CD4-positive, alpha-beta T cell treated with Interleukin-10 for 1 hour (primary cell): Measurements from ENCODE around the gene NBEA.

Experiments
- DNase-seq: peaks from one replicate; pipeline ENCODE4 v3.0.0-alpha.2; 2020

NBEA gene

GRCh38 chr13:35411059-35411744 is 469.1 kb downstream of the NBEA start:
- no peak for DNase-seq

- DNase-seq: no peak
Observed at GRCh38 chr13:35448465-35448864, 506.4 kb downstream of the NBEA start.

GRCh38 chr13:35449821-35450220 is 507.8 kb downstream of the NBEA start:
- DNase-seq: no peak

- no peak for DNase-seq
Observed at GRCh38 chr13:35455022-35455421, 513.0 kb downstream of the NBEA start.

- no peak for DNase-seq
Observed at GRCh38 chr13:35457258-35457657, 515.2 kb downstream of the NBEA start.

GRCh38 chr13:35460061-35460460 is 518.0 kb downstream of the NBEA start:
- DNase-seq: no peak

- no peak for DNase-seq
Observed at GRCh38 chr13:35465371-35465770, 523.3 kb downstream of the NBEA start.

GRCh38 chr13:35468195-35468594 is 526.1 kb downstream of the NBEA start:
- no peak for DNase-seq

- DNase-seq: no peak
Observed at GRCh38 chr13:35469806-35470525, 527.9 kb downstream of the NBEA start.

- DNase-seq: no peak
Observed at GRCh38 chr13:35470671-35471661, 528.9 kb downstream of the NBEA start.

- DNase-seq: no peak
Observed at GRCh38 chr13:35471706-35472322, 529.7 kb downstream of the NBEA start.

GRCh38 chr13:35472323-35472881 is 530.3 kb downstream of the NBEA start:
- DNase-seq: no peak

- DNase-seq: no peak
Observed at GRCh38 chr13:35473206-35473775, 531.2 kb downstream of the NBEA start.

- no peak for DNase-seq
Observed at GRCh38 chr13:35473802-35474201, 531.7 kb downstream of the NBEA start.

GRCh38 chr13:35474496-35475211 is 532.6 kb downstream of the NBEA start:
- no peak for DNase-seq

GRCh38 chr13:35475212-35475959 is 533.3 kb downstream of the NBEA start:
- no peak for DNase-seq

- no peak for DNase-seq
Observed at GRCh38 chr13:35475960-35476943, 534.2 kb downstream of the NBEA start, which contains the start of gene MAB21L1. TSS of gene MAB21L1 (minus strand) at chr13:35476689. CDS start at chr13:35476138, 551 bp downstream.

GRCh38 chr13:35477386-35477946 is 535.4 kb downstream of the NBEA start:
- no peak for DNase-seq
